NCI-H1694 treated with DMSO at 0.1 percent for 48 hours (cell line): ENCODE measurements around the gene ZNF626.
"Not testable (repeated sequence)": the region's sequence is repeated elsewhere in the genome, so short reads cannot be mapped to it uniquely, and the experiment has no call there.

Experiments
- DNase-seq: peaks from one replicate; lab custom pipeline; 2025; lab: John Stamatoyannopoulos, UW

The ZNF626 gene

DNA sequence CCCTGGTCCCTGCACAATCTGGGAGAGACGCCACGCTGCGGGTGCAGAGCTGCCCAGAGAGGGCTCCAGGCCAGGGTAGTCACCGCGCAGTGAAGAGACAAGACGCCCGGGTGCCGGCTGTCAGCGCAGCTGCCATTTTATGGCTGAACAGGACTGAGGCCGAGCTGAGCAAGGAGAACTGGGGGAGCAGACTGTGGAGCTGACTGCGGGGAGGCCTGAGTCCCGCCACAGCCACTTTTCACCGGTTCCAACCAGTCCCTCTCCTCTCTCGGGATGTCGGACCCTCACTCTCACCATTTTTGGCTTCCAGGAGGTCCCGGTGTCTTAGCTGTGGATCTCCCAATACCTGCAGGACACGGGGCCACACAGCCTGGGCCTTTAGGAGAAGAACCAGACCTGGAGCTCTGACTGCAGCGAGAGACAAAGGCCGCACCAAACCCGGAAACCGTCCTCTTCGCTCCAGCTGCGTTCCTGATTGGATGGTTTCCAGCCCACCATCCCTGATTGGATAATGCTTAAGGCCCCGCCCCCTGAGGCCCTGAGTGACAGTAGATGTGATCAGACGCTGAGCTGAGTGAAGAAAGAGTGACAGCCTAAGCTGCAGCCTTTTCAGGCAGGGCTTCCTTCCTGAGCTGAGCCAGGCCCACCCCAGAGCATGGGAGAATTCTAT lies at the start of gene ZNF626:
Gene ZNF626, minus strand, starts transcription at position 422 of the 670 bp plus-strand sequence. Its CDS starts 125 bp downstream, at position 297.
- DNase-seq = no peak

DNA sequence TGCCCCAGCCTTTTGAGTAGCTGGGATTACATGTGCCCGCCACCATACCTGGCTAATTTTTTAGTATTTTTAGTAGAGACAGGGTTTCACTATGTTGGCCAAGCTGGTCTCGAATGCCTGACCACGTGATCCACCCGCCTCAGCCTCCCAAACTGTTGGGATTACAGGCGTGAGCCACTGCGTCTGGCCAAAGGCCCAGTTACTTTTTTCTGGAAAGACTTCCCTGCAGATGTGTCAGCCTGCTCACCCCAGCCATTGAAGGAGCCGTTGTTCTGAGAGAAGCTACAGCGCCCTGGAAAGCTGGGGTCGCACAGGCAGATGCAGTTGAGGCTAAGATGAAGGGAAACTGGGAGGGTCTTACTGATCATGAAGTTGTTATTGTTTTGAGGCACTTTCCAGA lies 7.9 kb upstream of the ZNF626 start:
- no peak for DNase-seq

DNA sequence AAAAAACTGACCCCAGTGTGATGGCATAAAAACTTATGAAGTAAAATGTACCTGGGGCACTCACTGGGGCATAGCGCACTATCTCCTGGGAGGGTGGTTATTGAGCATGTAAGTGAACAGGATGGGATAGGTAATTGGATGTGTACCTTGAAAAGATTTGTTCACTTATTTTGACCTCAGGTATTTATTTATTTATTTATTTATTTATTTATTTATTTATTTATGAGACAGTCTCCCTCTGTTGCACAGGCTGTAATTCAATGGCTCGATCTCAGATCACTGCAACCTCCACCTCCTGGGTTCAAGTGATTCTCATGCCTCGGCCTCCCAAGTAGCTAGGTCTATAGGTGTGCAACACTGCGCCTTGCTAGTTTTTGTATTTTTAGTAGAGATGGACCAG lies 5.9 kb upstream of the ZNF626 start:
- DNase-seq = no peak

DNA sequence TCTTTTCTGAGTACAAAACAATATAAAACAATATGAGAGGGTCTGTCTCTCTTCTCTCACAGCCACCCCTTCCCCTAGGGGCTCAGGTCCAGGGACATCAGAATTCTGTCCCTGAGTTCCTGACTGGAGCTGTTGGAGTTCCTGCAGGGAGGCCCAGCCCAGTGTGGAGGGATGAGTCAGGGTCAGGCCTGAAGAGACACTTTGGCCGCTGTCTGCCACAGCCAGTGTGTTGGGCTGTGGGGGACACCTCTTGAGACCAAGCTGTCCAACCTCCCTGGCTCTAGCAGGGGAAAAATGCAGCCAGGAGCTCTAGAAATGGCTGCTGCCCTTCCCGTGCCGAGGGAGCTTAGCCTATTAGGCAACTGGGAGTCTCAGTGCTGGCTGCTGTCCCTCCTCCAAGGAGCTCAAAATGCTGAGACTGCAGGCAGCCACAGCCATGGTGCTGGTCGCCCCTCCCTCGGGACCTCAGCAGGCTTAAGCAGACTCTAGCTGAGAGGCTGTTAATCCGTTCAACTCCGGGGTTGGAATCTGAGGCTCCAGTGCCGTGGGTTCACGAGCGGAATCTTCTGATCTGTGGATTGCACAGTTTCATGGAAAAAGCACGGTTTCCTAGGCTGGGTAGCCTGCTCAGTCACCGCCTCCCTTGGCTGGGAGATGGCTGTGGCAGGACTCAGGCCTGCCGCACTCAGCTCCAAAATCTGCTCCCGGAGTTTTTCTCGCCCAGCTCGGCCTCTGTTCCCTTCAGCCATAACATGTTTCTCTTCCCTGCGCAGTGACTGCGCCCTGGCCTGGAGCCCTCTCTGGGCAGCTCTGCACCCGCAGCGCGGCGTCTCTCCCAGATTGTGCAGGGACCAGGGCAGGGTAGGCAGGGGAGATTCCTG lies 3.8 kb upstream of the ZNF626 start:
- DNase-seq = no peak

DNA sequence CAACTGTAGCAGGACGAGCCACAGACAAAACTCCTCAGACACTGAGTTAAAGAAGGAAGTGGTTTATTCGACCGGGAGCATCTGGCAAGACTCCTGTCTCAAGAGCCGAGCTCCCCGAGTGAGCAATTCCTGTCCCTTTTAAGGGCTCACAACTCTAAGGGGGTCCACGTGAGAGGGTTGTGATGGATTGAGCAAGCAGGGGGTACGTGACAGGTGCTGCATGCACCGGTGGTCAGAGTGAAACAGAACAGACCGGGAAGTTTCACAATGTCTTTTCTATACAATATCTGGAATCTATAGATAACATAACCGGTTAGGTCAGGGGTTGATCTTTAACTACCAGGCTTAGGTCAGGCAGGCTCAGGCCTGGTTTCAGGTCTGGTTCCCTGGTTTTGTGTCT lies 3.1 kb upstream of the ZNF626 start:
- DNase-seq = not testable (repeated sequence)

DNA sequence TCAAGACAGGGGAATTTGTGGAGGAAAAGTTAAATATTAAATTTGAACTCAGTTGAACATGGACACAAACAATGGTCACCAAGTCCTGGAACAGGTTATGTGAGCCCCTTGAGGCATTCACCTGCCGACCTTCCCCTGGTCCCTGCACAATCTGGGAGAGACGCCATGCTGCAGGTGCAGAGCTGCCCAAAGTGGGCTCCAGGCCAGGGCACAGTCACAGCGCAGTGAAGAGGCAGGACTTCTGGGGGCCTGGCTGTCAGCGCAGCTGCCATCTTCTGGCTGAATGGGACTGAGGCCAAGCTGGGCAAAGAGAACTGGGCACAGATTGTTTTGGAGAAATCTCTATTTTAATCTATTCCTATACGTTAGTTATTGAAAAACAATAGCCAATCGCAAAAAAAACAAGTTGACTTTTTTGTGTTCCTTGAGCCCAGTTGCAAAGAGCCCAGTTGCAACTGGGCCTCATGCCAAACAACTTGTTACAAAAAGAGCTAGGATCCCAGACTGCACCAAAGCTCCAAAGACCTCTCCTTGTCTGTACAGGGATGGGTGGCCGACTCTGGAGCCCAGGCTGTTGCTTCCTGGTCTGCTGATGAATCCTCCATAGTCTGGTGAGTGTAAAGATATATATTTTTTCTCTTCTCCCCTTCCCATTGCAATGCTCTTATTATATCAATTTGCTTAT lies 1.2 kb upstream of the ZNF626 start:
- no peak for DNase-seq

DNA sequence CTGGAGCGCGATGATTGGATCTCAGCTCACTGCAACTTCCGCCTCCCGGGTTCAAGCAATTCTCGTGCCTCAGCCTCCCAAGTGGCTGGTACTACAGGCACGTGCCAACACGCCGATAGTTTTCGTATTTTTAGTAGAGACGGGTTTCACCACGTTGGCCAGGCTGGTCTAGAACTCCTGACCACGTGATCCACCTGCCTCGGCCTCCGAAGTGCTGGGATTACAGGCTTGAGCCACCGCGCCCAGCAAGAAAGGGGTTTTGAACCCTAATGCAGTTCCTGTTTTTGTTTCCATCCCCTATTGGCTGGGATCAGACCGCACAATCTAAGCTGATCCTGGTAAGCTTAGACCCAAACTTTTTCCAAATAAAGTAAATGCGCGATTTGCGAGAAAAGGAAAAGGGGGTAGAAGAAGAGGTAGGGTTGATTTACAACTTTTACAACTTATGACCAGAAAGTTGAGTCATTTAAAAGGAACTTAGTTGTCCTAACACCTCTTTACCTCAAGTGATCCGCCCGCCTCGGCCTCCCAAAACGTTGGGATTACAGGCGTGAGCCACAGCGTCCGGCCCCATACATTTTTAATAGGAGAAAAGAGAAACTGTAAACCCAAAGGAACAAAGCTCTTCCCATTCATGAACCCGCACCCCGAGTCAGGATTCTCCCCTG lies 764 bp downstream of the ZNF626 start:
- no peak for DNase-seq

DNA sequence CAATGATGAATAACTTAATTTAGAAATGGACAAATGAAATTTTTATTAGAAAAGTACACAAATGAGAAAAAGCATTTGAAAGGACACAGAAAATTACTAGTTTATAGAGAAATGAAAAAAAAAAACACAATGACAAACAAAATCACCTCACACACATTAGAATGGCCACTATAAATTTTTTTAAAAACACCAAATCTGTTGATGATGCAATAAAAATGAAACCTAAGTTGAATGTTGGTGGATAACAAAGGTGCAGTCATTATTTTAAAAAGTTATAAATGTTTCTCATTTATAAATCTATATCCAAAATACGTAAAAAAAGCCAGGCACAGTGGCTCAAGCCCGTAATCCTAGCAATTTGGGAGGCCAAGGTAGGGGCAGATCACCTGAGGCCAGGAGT lies 20.8 kb downstream of the ZNF626 start:
- DNase-seq = no peak

DNA sequence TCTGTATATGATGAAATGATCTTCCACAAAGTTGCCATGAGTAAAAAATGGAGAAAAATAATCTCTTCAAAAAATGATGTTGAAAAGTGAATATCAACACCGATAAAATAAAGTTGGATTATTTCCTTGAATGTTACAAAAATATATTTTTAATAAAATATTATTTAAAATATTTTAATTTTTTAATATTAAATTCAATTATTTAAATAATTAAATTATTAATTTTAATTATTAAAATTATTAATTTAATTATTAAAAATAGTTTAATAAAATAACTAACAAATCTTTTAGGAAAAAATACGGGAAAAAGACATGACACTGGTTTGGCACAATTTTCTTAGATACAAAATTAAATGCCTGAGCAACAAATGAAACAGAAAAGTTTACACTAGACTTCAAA lies 21.3 kb downstream of the ZNF626 start:
- no peak for DNase-seq

DNA sequence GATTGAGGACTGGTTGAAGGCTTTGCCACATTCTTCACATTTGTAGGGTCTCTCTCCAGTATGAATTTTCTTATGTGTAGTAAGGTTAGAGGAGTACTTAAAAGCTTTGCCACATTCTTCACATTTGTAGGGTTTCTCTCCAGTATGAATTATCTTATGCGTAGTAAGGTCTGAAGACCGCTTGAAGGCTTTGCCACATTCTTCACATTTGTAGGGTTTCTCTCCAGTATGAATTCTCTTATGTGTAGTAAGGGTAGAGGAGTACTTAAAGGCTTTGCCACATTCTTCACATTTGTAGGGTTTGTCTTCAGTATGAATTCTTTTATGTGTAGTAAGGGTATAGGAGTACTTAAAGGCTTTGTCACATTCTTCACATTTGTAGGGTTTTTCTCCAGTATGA lies 36.8 kb downstream of the ZNF626 start:
- not testable (repeated sequence) for DNase-seq

DNA sequence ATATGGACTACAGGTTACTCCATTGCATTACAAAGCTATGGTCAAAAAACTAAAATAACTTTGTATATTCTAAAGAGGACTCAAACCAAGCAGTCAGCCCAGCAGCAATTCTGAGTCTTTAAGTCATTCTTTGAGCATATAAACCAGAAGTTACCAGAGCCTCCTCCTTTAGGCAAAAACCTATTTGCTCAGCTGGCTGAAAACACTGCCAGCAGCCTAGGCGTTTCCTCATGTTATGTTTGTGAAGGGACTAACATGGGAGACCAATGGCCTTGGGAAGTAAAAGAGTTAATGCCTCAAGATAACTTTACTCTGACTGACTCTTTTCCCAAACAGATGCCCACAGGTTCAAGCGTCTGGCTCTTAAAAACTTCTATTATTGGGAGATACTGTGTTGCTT lies 45.3 kb downstream of the ZNF626 start:
- DNase-seq = no peak

DNA sequence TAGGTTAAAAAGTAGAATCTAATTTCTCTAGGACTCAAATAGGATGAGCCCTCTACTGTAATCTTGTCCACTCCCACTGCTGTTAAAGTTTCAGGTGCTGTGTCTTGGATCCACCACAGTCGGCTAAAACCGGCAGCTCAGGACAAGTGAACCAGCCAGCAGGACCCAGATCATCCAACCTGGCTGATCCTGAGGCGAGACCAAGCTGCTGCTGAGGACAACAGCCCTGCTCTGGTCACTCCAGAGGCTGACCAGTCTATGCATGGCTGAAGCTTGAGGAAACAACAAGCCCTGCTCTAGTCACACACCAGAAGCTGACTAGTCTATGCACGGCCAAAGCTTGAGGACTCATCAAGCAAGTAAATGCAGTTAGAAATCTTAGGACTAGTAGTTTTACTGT lies 46.4 kb downstream of the ZNF626 start:
- DNase-seq = not testable (repeated sequence)

DNA sequence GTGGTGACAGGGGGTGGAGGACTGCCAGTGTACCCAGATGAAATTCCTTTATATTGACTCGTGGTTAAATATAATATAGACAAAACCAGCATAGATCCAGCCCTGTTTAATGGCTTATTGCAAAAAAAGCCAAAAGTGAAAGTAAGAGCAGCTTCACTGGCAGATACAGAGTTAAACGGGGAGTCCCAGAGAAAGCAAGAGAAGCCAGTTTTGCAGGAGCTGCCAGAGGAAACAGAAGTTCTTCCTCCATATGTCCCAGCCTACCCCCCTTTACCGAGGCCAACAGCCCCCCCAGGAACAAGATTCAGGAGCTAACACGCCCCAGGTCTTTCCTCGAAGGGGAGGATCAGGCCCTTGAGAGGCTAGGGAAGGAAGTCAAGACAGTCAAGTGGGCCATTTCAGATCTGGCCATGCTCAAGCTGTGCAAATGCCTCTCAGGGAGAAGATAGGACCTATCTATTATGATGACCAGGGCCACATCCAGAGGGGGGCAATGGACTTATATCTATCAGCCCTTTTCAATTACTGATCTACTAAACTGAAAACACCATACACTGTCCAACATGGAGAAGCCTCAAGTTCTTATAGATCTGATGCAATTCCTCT lies 48.6 kb downstream of the ZNF626 start:
- no peak for DNase-seq

DNA sequence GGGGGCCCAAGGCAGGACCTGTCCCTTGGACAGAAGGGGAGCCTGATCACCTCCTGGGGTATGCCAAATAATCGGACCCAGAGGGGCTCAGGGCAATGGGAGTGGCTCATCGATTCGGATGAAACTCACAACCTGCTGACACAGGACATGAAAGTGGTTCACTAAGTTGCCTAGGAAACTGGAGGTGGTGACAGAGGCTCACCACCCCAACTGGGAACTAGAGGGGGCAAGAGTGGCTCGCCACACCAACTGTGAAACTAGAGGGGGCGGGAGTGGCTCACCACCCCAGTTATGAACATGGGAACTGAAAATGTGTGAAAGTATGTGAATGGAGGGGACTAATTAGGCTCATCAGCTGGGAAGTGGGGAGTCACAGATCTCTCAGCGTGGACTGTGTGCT lies 49.5 kb downstream of the ZNF626 start:
- no peak for DNase-seq

DNA sequence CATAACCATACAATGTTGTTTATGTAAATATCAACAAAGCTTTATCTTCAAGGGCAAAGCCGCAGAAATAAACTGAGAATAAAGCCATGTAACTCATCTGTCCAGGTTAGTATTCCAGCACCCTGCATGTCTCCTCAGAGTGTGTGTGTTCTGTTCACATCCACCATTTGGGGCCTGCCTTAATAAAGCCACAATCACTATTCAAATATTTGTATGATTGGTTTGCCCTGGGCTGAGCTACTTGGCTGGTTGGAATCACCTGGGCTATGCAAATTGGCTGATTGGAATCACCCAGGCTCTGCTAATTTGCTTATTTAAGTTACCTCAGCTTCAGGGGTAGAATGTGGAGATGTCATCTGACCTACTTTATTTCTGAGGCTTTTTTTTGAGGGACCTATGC lies 53.4 kb downstream of the ZNF626 start:
- DNase-seq = no peak
